Renal cortex interstitium (tissue), 11 donors: ENCODE results near the gene HIGD2A. TPM values are rescaled to one million over a fixed set of nuclear protein-coding genes. Genes with fewer than 3 reads are reported as not detected.

Experiments
- DNase-seq, 11 donors: peaks; one replicate each; pipeline ENCODE4 v3.0.0-alpha.2; 2013; ENCODE audit warnings: low read depth in 9 of 11, low spot score in 4 of 11; ENCODE audit errors: extremely low read depth in 1 of 11
- polyA plus RNA-seq, 3 donors: library from polyadenylated mRNA; unstranded; fragments of 120-200 nt; gene quantifications; one replicate each; pipeline ENCODE4 v1.2.1, GENCODE V29; 2013; ENCODE audit not compliant: insufficient read length in 3 of 3

The HIGD2A gene
- polyA plus RNA-seq, 3 donors = 98.0 to 120 (median 112) TPM

DNA sequence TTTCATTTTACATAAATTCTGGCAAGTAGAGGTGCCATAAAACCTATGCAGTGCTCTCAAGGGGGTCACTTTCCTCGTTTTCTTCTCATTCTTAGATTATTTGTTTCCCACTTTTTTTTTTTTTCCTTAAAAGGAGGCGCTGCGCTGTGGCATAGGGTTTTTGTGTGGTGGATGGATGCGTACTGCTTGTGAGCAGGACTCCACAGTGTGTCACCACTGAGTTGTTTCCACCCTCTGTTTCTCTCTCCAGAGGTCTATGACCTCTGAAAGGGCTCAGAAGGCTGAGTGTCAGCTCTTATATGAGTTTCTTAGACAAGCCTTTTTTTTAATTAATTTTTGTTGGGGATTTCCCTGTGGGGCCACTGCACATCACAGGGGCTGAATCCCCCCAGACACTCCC lies 41.4 kb downstream of the HIGD2A start:
- DNase-seq = no peak

- DNase-seq = no peak
Observed at GRCh38 chr5:176432707-176433106, 44.2 kb downstream of the HIGD2A start.

GRCh38 chr5:176436656-176437055 lies 48.1 kb downstream of the HIGD2A start:
- DNase-seq = no peak

- no peak for DNase-seq
Observed at GRCh38 chr5:176438959-176439757, 50.6 kb downstream of the HIGD2A start.

Other genes starting within 250 kb of the HIGD2A start
- 10 to 100 TPM; 19.5 to 23.9 (median 20.9) TPM for gene SIMC1, start 150.3 kb upstream of the HIGD2A start, polyA plus RNA-seq
- gene KIAA1191, start 27.0 kb upstream of the HIGD2A start, polyA plus RNA-seq = 100 to 1,000 TPM; 148 to 154 (median 152) TPM
- 10 to 100 TPM; 11.8 to 15.9 (median 12.2) TPM for gene ARL10, start 23.3 kb upstream of the HIGD2A start, polyA plus RNA-seq
- gene NOP16, start 153 bp upstream of the HIGD2A start, polyA plus RNA-seq = 10 to 100 TPM; 28.1 to 32.4 (median 28.5) TPM
- gene CLTB, start 27.8 kb downstream of the HIGD2A start, polyA plus RNA-seq = 10 to 100 TPM; 46.6 to 57.0 (median 54.7) TPM
- gene FAF2, start 59.6 kb downstream of the HIGD2A start, polyA plus RNA-seq = 10 to 100 TPM; 47.2 to 50.4 (median 47.5) TPM
- gene RNF44, start 148.7 kb downstream of the HIGD2A start, polyA plus RNA-seq = 10 to 100 TPM; 42.6 to 81.9 (median 56.1) TPM
- 10 to 100 TPM; 21.5 to 25.8 (median 24.4) TPM for gene CDHR2, start 160.6 kb downstream of the HIGD2A start, polyA plus RNA-seq
- gene GPRIN1, start 221.4 kb downstream of the HIGD2A start, polyA plus RNA-seq = 1 to 10 TPM; 1.4 to 2.3 (median 2.2) TPM
- gene SNCB, start 241.8 kb downstream of the HIGD2A start, polyA plus RNA-seq = under 1 TPM in 1 of 3 donors, not detected in 2; 0.42 TPM
- gene EIF4E1B, start 241.9 kb downstream of the HIGD2A start, polyA plus RNA-seq = under 1 TPM in 1 of 3 donors, not detected in 2; 0.09 TPM